Panc1 (cell line): Measurements from ENCODE around the gene NUP210.

Source experiments
- SIN3A ChIP-seq: IDR thresholded peaks from 2 replicates; pipeline ENCODE4 v1.6.1; 2012; ENCODE audit warnings: low read depth, mild to moderate bottlenecking, low read length, moderate library complexity, borderline replicate concordance; ENCODE audit not compliant: insufficient read depth
- TCF7L2 ChIP-seq: IDR thresholded peaks from 2 replicates; pipeline ENCODE4 v1.6.1; 2011; ENCODE audit warnings: mild to moderate bottlenecking, low read depth, low read length, inconsistent platforms
- TF ChIP-seq, protein P1 (sequence below): fragments of 450-650 bp; IDR thresholded peaks from 2 replicates; pipeline ENCODE4 v1.5.1; 2017; ENCODE audit warnings: mild to moderate bottlenecking
- TF ChIP-seq, protein P2 (sequence below), 2 experiments: IDR thresholded peaks; 2 replicates each; pipeline ENCODE4 v1.6.1; 2011 to 2012; ENCODE audit warnings: low read depth in 2 of 2, control low read depth in 1 of 2, low read length in 1 of 2, mild to moderate bottlenecking in 1 of 2, moderate library complexity in 1 of 2; ENCODE audit not compliant: insufficient read depth in 1 of 2

DNA sequence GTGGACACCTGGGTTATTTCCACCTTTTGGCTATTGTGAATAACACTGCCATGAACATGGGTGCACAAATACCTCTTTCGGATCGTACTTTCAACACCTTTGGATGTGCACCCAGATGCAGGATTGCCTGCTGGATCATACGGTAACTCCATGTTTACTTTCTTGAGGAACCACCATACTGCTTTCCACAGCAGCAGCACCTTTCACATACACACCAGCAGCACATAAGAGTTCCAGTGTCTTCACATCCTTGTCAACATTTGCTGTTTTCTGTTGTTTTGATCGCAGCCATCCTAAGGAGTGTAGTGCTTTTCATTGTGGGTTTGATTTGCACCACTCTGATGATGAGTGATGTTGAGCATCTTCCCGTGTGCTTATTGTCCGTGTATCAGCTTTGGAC lies 51.3 kb downstream of the NUP210 start:
- TF ChIP-seq TCF7L2: no peak
- TF ChIP-seq, protein P1, sequence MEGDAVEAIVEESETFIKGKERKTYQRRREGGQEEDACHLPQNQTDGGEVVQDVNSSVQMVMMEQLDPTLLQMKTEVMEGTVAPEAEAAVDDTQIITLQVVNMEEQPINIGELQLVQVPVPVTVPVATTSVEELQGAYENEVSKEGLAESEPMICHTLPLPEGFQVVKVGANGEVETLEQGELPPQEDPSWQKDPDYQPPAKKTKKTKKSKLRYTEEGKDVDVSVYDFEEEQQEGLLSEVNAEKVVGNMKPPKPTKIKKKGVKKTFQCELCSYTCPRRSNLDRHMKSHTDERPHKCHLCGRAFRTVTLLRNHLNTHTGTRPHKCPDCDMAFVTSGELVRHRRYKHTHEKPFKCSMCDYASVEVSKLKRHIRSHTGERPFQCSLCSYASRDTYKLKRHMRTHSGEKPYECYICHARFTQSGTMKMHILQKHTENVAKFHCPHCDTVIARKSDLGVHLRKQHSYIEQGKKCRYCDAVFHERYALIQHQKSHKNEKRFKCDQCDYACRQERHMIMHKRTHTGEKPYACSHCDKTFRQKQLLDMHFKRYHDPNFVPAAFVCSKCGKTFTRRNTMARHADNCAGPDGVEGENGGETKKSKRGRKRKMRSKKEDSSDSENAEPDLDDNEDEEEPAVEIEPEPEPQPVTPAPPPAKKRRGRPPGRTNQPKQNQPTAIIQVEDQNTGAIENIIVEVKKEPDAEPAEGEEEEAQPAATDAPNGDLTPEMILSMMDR: no peak
- TF ChIP-seq, protein P2, sequence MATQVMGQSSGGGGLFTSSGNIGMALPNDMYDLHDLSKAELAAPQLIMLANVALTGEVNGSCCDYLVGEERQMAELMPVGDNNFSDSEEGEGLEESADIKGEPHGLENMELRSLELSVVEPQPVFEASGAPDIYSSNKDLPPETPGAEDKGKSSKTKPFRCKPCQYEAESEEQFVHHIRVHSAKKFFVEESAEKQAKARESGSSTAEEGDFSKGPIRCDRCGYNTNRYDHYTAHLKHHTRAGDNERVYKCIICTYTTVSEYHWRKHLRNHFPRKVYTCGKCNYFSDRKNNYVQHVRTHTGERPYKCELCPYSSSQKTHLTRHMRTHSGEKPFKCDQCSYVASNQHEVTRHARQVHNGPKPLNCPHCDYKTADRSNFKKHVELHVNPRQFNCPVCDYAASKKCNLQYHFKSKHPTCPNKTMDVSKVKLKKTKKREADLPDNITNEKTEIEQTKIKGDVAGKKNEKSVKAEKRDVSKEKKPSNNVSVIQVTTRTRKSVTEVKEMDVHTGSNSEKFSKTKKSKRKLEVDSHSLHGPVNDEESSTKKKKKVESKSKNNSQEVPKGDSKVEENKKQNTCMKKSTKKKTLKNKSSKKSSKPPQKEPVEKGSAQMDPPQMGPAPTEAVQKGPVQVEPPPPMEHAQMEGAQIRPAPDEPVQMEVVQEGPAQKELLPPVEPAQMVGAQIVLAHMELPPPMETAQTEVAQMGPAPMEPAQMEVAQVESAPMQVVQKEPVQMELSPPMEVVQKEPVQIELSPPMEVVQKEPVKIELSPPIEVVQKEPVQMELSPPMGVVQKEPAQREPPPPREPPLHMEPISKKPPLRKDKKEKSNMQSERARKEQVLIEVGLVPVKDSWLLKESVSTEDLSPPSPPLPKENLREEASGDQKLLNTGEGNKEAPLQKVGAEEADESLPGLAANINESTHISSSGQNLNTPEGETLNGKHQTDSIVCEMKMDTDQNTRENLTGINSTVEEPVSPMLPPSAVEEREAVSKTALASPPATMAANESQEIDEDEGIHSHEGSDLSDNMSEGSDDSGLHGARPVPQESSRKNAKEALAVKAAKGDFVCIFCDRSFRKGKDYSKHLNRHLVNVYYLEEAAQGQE (IDR thresholded peaks at IDR 0.05; ENCODE audit: insufficient read depth in 1 of 2, low read depth in 2 of 2, low read length in 1 of 2): no peak
- TF ChIP-seq SIN3A: no peak
